GM12892 (cell line): ENCODE results near the gene RIT1.

ENCODE experiments used
- DNase-seq: peaks from one replicate; pipeline ENCODE4 v3.0.0; 2011; ENCODE audit not compliant: insufficient read length
- FAIRE-seq: peaks from 2 replicates; lab custom pipeline; 2011; peaks lifted over from hg19 to GRCh38; lab: Jason Lieb, UNC
- POLR2A ChIP-seq: IDR thresholded peaks from 2 replicates; pipeline ENCODE4 v1.6.1; 2011; ENCODE audit warnings: low read depth, low read length, control low read depth
- POLR2AphosphoS5 ChIP-seq: IDR thresholded peaks from 2 replicates; pipeline ENCODE4 v1.6.1; 2011; ENCODE audit warnings: low read depth, low read length, control low read depth
- TAF1 ChIP-seq: IDR thresholded peaks from 2 replicates; pipeline ENCODE4 v1.6.1; 2011; ENCODE audit warnings: low read depth, mild to moderate bottlenecking, control low read depth, low read length, borderline replicate concordance

Gene RIT1

DNA sequence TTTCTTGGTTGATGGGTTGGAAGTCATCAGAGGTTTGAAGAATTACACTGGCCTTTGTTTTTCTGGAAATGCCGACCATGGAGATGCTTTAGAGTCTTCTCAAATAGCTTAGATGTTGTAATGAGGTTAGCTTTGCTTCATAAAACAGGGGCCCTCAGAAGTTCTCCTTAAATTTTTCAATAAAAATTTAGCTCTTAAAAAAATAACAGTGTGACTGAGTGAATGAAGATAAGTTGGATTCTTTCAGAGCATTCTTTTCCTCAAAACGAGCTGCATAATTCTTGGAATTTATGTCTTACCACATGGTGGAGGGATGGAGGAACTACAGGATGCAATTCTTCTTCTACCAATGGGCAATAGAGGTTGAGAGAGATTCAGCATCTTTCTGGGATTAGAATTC lies 28.4 kb downstream of the RIT1 start:
- FAIRE-seq (no peak), DNase-seq (no peak)
- no peak for TF ChIP-seq POLR2A
- no peak for TF ChIP-seq POLR2AphosphoS5
- no peak for TF ChIP-seq TAF1

DNA sequence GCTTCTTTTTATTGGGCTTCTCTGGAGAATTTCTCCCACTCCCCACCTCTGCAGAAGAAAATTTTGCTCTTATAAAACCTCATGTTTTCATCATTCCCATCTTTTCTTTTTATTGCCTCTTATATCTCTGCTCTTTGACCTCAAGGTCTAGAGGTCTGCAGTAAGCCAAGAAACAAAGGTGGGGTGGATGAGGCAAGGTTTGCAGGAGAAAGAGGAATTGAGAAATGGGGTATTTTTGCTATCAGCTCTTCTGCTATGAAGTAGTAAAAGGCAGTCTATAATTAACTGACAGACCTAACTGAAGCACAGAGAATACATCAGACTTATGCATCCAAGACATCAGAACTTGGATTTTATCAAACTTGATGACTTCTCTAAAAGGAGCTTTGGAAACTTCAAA lies 28.9 kb downstream of the RIT1 start:
- DNase-seq: no peak

DNA sequence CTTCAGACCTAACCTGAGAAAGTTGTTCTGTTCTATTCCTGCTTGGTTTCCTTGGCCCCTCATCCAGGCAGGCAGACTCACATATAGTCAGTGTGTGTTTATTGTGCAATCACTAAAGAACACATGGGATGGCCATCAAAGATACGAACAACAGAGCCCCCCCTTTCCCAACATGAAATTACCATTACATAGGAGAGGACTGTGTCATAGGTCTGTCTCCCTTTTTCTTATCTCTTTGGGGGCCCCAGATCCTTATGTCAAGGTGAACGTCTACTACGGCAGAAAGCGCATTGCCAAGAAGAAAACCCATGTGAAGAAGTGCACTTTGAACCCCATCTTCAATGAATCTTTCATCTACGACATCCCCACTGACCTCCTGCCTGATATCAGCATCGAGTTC lies 30.2 kb downstream of the RIT1 start:
- FAIRE-seq (no peak), DNase-seq (no peak)
- TF ChIP-seq TAF1: no peak
- TF ChIP-seq POLR2AphosphoS5: no peak
- no peak for TF ChIP-seq POLR2A

More for the DNA sequence above, 28.9 kb downstream of the RIT1 start:
- FAIRE-seq: no peak
- TF ChIP-seq POLR2A (no peak), POLR2AphosphoS5 (no peak), TAF1 (no peak)

DNA sequence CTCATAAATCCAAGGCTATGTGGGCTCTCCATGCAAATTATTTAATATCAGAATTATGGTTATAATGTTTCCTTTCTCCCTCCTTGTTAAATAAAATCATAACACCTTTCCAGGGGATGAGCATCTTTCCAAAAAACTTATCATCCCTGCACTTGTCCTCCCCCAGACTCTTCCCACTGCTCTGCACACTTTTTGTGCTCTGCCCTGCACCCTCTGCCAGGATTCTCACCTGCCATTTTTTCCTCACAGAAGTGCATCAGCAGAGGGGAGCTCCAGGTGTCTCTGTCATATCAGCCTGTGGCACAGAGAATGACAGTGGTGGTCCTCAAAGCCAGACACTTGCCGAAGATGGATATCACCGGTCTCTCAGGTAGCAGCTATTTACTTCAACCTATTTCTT lies 30.9 kb downstream of the RIT1 start:
- TF ChIP-seq TAF1: no peak
- TF ChIP-seq POLR2A: no peak
- no peak for TF ChIP-seq POLR2AphosphoS5
- DNase-seq (no peak), FAIRE-seq (no peak)

DNA sequence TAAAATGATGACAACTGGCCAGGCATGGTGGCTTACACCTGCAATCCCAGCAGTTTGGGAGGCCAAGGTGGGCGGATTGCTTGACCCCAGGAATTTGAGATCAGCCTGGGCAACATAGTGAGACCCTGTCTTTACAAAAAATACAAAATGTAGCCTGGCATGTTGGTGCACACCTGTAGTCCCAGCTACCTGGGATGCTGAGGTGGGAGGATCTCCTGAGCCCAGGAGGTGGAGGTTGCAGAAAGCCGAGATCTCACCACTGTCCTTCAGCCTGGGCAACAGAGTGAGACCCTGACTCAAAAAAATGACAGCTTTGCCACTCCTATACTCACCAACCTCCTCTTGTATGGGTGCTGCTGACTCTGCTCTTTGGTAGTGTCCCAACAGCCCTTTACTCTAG lies 33.2 kb downstream of the RIT1 start:
- no peak for DNase-seq
- no peak for FAIRE-seq
- TF ChIP-seq TAF1: no peak
- TF ChIP-seq POLR2A: no peak
- TF ChIP-seq POLR2AphosphoS5: no peak

DNA sequence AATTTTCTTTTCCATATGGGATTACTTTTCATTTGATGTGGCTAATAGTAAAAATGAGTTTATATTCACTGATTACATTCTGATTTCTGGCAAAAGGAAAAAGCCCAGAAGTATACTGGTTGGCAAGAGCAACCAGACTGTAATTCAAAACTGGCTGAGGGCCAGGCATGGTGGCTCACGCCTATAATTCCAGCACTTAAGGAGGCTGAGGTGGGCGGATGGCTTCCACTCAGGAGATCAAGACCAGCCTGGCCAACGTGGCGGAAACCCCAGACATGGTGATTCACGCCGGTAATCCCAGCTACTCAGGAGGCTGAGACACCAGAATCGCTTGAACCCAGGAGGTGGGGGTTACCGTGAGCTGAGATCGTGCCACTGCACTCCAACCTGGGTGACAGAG lies 37.3 kb downstream of the RIT1 start:
- TF ChIP-seq TAF1: no peak
- DNase-seq (no peak), FAIRE-seq (no peak)

DNA sequence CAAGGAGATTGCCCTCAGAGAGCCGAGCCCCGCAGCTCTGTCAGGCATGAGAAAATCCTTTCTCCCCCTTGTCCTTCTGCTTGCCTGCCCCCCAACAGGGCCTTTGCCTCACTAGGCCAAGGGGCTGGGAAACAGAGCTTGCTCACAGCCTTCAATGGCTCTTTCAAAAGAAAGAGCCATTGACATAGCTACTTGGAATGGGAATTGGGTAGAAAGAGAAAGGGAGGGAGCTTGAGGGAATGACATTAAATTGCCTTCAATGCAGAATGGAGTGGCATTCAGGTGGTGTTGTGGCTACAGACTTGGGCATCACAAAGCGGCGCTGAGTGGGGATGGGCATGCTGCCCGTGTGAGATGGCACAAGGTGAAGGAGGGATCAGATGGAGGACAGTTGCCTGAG lies 38.6 kb downstream of the RIT1 start:
- no peak for DNase-seq
- TF ChIP-seq TAF1 (no peak), POLR2AphosphoS5 (no peak), POLR2A (no peak)
- no peak for FAIRE-seq

DNA sequence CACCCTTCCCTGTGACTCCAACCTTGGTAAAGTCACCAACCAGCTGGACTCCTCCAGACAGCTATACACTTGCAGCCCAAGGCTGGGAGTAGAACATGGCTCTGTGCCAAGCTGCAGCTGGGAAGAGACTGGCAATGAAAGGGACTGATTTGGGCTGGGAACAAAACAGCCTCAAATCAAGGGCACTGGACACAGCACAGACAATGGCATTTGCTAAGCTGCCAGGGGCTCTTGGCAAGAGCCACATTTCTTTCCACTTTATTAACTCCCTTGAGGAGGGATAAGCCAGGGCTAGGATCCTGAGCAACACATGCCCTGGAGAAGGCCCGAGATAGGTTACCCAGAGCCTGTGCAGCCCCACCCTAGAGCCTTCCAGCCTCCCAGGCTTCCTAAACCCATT lies 39.8 kb downstream of the RIT1 start:
- FAIRE-seq: no peak
- no peak for DNase-seq
- TF ChIP-seq TAF1 (no peak), POLR2A (no peak), POLR2AphosphoS5 (no peak)

DNA sequence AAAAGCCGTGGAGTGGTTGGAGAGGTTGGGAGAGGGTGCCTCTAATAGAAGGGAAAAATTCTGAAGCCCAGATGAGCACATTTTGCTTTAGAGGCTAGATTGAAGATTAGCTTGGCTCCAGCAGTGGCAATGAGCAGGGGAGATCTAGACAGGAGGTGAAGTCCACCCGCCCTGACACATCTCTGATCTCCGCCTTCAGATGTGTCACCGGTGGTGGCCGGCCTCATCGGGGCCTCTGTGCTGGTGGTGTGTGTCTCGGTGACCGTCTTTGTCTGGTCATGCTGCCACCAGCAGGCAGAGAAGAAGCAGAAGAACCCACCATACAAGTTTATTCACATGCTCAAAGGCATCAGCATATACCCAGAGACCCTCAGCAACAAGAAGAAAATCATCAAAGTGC lies 43.4 kb downstream of the RIT1 start:
- no peak for DNase-seq
- TF ChIP-seq POLR2AphosphoS5 (no peak), TAF1 (no peak), POLR2A (no peak)
- no peak for FAIRE-seq

DNA sequence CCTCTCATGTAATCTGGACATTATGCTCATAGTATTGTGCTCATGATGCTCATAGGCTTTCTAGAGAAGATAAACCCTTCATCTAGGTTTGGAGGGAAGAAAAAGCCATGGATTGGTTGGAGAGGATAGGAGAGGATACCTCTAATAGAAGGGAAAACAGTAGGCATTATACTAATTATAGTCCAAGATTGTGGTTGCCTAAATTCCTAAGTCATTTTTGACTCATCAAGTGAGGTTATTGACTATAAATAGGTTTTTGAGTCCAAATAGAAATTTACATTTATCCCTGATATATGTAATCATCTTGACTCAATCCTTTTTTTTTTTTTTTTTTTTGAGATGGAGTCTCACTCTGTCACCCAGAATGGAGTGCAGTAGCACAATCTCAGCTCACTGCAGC lies 46.8 kb downstream of the RIT1 start:
- no peak for FAIRE-seq

DNA sequence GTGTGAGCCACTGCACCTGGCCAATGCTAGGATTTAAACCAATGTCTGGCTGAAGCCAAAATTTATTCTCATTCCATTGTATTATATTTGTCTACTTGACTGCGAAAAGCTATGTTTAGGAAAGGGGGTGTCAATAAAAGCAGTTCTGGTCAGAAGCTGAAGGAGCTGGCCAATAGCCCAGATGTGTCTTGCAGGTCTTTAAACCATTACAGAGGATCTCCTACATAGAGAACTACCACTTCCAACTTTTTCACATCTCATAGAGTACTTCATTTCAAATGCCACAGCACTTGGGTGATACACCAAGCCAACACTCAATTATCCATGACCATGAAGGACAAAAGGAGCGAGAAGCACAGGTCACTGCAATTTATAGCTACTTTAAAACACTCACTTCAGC lies 49.3 kb downstream of the RIT1 start:
- DNase-seq (no peak), FAIRE-seq (no peak)
- TF ChIP-seq POLR2AphosphoS5 (no peak), TAF1 (no peak)

More for the DNA sequence above, 46.8 kb downstream of the RIT1 start:
- no peak for DNase-seq
- TF ChIP-seq TAF1: no peak
- TF ChIP-seq POLR2A: no peak
- TF ChIP-seq POLR2AphosphoS5: no peak

DNA sequence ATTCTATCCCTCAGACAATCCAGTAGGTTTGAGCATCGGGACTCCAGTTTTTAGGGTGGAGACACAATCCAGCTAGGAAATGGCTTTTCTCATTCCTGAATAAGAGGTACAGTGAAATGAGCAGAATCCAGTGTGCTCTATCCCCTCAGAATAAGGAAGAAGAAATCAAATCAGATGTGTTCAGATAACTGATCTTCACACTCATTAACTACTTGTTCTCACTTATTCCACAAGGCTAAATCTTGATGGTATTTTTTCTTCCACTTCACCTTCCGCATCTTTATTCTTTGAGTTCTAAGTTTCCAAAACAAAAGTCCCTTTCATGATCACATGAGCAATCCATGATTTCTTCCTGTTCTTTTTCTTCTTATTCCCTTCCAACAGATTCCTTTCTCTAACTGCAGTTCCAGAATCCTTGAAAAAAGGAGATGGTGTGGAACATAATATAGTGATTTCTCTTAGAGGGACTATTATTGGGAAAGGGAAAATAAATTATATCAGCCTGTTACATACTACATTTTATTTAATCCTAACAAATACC lies 50.1 kb downstream of the RIT1 start:
- DNase-seq: no peak
- no peak for FAIRE-seq
- no peak for TF ChIP-seq TAF1
- TF ChIP-seq POLR2AphosphoS5: no peak
- no peak for TF ChIP-seq POLR2A
